Measurements from ENCODE around the gene THOC6.

THOC6 gene

GRCh38 chr16:3004319-3004718 is 19.5 kb upstream of the THOC6 start:
- H3K4me3 ChIP-seq (ENCODE audit: low read depth, low read length): no peak overlapping the region

DNA sequence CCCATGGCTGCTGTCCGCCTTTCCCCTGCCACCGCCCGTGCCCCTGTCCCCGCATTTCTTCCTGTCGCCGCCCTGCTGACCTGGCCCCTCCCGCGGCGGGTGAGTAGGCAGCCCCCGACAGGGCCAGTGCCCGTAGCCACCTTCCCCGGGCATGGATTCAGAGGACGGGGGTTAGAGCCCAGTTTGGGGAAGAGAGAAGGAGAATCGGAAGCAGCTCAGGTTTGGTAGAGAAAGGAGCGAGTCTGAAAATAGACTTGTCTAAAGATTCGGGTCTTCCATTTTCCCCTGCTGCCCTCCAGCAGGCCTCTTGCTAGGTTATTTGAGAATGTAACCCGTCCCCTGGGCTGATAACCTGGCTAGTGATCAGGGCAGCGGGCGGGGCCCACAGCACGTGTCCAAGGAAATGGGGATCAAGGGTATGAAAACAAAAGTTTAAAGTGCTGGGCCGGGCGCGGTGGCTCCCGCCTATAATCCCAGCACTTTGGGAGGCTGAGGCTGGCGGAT is 19.0 kb upstream of the THOC6 start:
- H3K4me3 ChIP-seq (ENCODE audit: low read depth, low read length): no peak overlapping the region
- no peak for TF ChIP-seq CTCF (IDR thresholded peaks at IDR 0.05; ENCODE audit: low read depth, low read length)

More at GRCh38 chr16:3004319-3004718, 19.5 kb upstream of the THOC6 start:
- TF ChIP-seq CTCF (IDR thresholded peaks at IDR 0.05; ENCODE audit: low read depth, low read length): no peak

GRCh38 chr16:3007059-3007956 is 16.5 kb upstream of the THOC6 start:
- TF ChIP-seq CTCF (IDR thresholded peaks at IDR 0.05; ENCODE audit: low read depth, low read length): no peak
- H3K4me3 ChIP-seq (ENCODE audit: low read depth, low read length): no peak overlapping the region

DNA sequence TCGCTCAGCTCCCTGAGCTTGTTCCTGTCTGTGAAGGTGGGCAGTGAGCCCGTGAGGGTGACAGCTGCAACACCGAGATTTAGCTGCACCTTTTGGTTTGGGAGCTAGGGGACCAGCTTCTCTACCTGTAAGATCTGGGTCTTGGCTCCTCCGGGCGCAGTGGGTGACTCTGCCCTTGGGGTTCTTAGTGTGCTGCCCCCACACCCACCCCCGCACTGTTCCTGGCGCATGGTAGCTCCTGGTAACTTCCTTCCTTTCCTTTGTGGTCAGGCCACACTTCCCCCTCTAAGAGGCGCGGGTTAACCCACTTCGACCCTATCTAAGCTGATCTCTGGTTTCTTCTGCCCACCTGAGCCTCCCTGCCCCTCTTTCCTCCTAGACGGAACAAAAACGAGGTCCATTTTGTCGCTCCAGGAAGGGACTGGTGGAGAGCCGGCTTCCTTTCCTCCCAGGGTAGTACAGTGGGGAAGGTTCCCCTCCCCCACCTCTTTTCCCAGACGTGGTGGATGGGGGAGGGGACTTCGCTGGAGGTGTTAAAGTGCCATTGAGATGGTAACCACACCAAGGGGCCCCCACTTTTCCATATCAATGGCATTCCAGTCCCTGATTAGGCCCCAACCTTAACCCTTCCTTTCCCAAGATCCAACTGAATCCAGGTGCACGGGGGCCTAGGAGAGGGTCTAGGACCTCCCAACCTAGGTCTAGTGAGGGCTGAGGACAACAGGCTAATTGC is 15.7 kb upstream of the THOC6 start:
- no peak for TF ChIP-seq CTCF (IDR thresholded peaks at IDR 0.05; ENCODE audit: low read depth, low read length)

GRCh38 chr16:3008690-3009037 is 15.2 kb upstream of the THOC6 start:
- no peak for TF ChIP-seq CTCF (IDR thresholded peaks at IDR 0.05; ENCODE audit: low read depth, low read length)

More for the DNA sequence above, 15.7 kb upstream of the THOC6 start:
- no peak overlapping the region for H3K4me3 ChIP-seq (ENCODE audit: low read depth, low read length)

DNA sequence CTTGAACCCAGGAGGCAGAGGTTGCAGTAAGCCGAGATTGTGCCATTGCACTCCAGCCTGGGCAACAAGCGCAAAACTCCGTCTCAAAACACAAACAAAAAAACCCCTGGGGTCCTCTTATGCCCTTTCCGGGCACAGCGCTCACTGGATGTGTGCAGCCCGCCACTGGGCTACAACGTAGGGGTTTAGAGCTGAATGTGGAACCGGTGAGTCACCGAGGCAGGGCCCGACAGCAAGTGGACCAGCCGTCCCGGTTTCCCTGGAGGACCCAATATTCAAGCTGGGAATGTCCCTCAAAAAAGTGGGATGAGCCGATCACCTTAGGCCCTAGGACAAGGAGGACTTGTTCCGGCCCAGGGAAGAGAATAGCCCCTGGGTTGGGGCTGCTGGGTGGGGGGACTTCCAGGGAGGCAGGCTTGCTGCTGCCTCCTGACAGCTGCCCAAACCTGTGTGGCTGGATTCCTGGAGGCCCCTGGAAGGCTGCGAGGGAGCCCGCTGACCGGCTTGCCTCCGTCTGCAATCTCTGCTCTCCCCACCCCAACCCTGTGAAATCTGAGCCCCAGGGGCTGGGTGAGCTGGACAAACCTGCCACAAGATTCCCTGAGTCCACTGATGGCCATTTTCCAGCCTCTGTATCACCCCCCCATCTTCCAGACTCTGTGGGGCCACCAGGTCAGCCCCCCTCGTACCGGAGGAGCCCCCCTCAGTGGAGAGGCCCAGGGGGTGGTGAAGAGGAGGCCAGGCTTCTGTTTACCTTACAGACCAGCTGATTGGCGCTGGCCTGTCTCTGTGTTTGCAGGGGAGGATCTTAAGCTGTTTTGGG is 14.1 kb upstream of the THOC6 start:
- TF ChIP-seq CTCF (IDR thresholded peaks at IDR 0.05; ENCODE audit: low read depth, low read length): no peak
- H3K4me3 ChIP-seq (ENCODE audit: low read depth, low read length): no peak overlapping the region

More at GRCh38 chr16:3008690-3009037, 15.2 kb upstream of the THOC6 start:
- H3K4me3 ChIP-seq (ENCODE audit: low read depth, low read length): no peak overlapping the region

Measured in WI38 (cell line).